Activated T-helper 9 cell treated with anti-CD3 and anti-CD28 coated beads, Interleukin-2, amount 50 U/mL, for 16 hours (primary cell): ENCODE results near the gene BUD31.
A peak's percentile ranks its signal among the peaks of the same experiment; 100 is the strongest.
"Not testable (repeated sequence)": the region's sequence is repeated elsewhere in the genome, so short reads cannot be mapped to it uniquely, and the experiment has no call there.

ENCODE experiments used
- DNase-seq: peaks from one replicate; pipeline ENCODE4 v3.0.0-alpha.2; 2020; ENCODE audit warnings: low read depth

The BUD31 gene

DNA sequence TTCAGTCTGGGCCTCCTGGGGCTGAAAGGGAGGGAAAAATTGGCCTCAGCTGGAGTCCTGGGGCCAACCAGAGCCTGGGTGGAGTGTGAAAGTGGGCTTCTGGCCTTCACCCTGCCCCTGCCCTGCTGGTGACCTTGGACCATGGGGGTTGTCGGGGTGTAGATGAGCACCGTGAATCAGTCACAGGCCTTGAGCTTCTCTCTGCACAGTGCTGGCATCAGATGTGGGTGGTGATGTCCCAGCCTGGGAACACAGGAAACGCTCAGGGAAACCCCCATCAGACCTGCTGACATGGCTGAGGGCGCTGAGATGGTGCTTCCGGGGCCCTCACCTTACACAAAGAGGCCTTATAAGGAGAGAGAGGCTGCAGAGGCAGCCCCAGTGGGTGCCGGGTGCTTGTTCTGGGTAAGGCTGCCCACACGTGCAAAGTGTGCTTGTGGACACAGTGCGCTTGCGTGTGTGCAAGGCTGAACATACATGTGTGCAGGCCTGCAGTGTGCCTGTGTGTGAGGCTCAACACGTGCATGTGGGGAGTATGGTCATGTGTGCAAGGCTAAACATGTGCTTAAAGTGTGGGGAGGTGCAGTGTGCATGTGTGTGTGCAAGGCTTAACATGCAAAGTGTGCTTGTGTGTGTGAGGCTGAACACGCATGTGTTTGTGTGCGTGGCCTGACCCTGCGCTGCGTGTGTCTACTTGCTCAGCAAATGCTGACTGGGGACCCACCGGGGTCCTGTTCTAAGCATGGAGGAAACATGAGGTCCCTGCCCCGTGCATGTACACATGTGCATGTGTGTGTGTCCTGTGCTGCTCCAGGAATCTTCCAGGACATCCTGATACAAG is 27.7 kb upstream of the BUD31 start:
- DNase-seq = peak; percentile 83

- DNase-seq = no peak
These were observed 27.1 kb upstream of the BUD31 start for GRCh38 chr7:99381664-99382075.

DNA sequence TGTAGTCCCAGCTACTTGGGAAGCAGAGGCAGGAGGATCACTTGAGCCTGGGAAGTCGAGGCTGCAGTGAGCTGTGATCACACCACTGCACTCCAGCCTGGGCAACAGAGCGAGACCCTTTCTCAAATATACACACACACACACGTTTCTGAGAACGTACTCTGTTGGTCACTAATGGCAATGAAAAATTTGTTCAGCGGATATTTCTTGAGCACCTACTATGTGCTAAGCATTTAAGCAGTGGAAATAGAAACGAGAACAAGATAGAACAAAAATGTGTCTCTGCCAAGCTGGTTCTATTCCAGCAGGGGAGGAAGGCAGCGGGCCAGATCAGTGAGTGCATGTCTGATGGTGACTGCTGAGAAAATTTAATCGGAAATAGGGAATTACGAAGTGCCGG is 25.6 kb upstream of the BUD31 start:
- DNase-seq = no peak

DNA sequence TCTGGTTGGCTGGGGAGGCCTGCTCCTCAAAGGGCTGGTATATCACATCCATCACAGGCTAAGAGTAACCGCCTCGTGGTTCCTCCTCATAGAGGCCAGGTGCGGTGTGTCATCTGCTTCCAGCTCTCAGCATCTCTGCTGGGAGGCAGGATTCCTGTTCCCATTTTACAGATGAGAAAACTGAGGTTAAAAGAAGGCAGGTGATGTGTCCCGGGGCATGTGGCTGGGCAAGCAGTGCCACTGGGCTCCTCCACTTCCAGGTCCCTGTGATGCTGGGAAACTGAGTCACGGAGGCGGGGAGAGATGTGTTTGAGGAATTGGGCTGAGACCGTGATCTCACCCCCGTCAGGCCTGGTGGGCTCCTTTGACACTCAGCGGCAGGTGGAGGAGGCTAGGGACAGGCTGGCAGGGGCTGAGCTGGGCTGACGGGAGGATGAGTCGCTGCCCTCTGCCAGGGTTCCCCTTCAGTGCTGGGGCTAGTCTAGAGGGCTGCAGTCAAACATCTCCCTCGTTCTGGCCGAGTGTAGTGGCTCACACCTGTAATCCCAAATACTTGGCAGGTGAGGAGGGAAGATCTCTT is 24.9 kb upstream of the BUD31 start:
- no peak for DNase-seq

DNA sequence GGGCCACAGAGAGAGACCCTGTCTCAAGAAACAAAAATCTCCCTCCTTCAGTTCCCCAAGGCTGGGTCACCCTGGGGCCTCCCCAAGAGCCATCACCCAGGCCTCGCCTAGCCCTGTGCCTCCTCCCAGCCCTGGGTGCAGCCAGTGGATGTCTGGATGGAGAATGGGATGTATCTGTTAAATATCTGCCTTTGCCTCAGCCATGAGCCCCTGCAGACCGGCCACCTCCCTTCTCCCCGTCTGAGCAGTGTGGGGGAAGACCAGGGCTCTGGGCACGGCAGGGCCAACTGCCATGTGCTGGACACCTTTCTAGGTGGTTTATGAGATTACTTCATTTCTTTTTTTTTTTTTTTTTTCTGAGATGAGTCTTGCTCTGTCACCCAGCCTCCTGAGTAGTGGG is 24.2 kb upstream of the BUD31 start:
- DNase-seq = no peak

DNA sequence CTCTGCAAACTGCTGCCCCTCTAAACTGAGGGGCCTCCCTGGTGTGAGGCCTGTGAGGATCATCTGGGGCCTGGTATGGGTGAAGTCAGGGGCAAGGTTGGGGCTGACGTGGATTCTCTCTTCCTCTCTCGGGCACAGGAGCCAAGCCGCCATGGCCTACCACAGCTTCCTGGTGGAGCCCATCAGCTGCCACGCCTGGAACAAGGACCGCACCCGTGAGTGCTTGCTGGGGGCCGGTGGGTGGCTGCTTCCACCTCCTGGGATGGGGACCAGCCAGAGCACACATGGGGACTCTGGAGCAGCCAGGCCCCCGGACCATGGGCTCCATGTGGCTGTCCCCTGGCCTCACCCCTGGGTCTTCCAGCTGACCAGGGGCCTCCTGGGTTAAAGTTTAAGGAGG is 23.2 kb upstream of the BUD31 start:
- DNase-seq = no peak

- no peak for DNase-seq
These were observed 22.1 kb upstream of the BUD31 start for GRCh38 chr7:99386584-99387238.

DNA sequence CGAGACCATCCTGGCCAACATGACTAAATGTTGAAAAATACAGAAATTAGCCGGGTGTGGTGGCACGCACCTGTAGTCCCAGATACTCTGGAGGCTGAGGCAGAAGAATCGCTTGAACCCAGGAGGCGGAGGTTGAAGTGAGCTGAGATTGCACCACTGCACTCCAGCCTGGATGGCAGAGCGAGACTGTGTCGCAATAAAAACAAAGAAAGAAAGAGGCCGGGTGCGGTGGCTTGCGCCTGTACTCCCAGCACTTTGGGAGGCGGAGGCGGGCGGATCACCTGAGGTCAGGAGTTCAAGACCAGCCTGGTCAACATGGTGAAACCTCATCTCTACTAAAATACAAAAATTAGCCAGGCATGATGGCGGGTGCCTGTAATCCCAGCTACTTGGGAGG is 21.5 kb upstream of the BUD31 start:
- DNase-seq = not testable (repeated sequence)

GRCh38 chr7:99387912-99388311 is 20.9 kb upstream of the BUD31 start:
- DNase-seq = no peak

DNA sequence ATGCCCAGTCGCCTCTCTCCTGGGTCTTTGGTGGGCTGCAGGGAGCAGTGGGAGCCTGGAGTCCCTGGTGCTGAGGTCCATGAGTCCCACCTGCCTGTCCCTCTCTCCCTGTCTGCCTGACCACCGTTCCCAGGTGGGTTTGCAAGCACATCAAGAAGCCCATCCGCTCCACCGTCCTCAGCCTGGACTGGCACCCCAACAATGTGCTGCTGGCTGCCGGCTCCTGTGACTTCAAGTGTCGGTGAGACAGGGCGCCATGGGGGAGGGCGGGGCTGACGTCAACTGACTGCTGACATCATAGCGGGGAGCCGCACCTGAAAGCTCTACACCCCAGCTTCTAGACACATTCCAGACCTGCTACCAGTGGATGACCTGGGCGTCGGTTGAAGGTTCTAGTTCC is 19.0 kb upstream of the BUD31 start:
- no peak for DNase-seq

DNA sequence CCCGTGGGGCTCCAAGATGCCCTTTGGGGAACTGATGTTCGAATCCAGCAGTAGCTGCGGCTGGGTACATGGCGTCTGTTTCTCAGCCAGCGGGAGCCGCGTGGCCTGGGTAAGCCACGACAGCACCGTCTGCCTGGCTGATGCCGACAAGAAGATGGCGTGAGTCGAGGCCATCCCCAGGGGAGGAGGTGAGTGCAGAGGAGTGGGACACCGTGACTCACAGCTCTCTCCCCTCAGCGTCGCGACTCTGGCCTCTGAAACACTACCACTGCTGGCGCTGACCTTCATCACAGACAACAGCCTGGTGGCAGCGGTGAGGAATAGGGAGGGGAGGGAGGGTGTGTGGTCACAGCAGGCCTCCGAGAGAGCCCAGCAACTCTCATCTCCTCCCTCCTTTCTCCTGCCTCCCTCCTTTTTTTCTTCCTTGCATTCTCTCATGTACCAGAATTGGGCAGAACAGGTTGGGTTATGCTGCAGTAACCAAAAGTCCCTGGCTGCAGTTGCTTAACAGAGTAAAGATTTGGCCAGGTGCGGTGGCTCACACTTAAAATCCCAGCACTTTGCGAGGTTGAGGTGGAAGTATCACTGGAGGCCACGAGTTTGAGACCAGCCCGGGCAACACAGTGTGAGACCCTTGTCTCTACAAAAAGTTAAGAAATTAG is 17.7 kb upstream of the BUD31 start:
- no peak for DNase-seq

GRCh38 chr7:99392046-99392445 is 16.7 kb upstream of the BUD31 start:
- no peak for DNase-seq

GRCh38 chr7:99392659-99393354 is 16.0 kb upstream of the BUD31 start:
- peak; percentile 71 for DNase-seq

DNA sequence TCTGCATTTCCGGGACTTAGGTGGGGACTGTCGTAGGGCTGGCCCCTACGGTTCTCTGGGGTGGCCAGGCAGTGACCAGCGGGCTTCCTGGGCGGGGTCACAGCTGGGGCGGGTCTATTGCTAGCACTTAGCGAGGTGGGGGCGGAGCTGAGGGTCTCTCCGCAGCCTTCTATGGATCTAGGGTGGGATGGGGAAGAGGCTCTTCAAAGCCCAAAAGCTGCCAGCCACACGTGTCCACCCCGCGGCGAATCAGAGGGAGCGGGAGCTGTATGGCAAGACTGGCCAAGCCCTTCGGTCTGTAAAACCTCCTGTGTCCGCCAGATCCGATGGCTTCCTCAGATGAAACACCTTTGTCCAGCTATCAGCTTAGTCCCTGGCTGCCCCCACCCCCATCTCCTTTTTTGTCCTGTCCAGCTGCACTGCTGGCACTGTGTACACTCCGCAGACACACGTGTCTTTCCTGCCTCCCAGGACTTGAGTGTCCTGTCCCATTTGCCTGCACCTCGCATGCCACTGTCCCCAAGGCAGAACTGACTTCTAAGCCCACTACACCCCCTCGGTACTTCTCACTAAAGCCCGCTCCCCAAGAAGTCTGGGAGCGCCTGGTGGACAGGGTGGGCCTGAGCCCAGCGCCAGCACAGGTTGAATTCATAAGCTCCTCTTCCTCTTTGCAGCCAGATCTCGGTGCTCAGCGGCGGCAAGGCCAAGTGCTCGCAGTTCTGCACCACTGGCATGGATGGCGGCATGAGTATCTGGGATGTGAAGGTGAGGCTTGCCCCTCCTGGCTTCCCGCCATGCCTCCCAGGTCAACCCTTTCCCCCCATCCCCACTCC is 15.2 kb upstream of the BUD31 start:
- DNase-seq = no peak

GRCh38 chr7:99394188-99394502 is 14.6 kb upstream of the BUD31 start:
- no peak for DNase-seq

GRCh38 chr7:99395616-99396327 is 13.0 kb upstream of the BUD31 start:
- no peak for DNase-seq

- no peak for DNase-seq
These were observed 12.1 kb upstream of the BUD31 start for GRCh38 chr7:99396418-99397296.

DNA sequence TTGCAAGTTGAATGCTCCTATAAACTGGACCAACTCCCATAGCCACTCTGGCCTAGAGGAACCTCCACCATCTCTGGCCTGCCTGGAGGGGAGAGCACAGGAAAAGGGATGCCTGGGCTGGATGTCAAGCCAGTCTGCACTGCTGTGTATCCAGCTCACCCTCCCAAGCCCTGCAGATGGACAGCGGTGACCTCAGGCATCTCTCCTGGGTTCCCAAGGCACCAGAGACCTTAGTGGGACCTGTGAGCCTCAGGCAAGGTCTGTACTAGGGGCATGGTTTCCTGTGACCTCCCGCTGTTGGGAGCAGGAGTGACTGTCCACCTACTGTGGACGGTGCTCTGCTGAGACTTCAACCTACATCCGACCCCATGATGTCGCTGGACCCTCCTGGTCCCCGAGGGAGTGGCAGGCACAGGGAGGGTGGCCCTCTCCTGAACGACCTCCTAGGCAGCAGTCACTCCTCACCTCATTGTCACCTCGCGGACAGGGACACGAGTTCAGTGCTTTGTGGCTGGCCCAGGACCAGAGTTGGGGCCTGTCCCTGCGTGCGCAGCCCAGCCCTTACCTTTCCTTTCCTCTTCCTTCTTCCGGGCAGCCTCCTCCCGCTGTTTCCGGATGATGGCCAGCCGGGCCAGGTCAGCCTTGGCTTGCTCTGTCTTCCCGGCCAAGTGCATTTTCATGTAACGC is 11.3 kb upstream of the BUD31 start:
- no peak for DNase-seq

GRCh38 chr7:99398891-99399445 is 9.8 kb upstream of the BUD31 start:
- DNase-seq = no peak
